HG02973 (cell line): ENCODE results near the gene TMTC1.

Experiments used
- ATAC-seq: cut with Tn5 transposase; IDR thresholded peaks from one replicate; pipeline ENCODE4 v1.9.1; 2021; ENCODE audit warnings: moderate library complexity; ENCODE audit not compliant: unreplicated experiment

Gene TMTC1

GRCh38 chr12:29492891-29493290 lies 290.9 kb downstream of the TMTC1 start:
- no peak for ATAC-seq

DNA sequence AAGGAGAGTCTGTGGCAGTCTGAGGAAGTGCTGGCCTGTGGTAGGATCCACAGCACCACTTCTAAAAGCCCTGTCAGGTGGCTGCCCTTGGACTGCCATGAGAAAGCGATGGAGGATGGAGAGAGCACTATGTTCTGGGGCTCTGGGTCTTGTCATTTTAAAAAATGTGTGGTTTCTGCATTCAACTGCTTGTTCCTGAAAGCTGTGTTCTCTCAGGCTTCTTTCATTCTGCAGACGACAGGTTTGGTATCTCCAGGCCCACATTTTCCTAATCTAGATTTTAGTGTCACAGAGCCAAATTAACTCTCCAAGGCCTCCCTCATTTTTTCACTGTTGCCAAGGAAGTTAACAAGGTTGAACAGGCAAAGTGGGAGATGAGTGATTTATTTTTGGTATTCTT lies 296.8 kb downstream of the TMTC1 start:
- no peak for ATAC-seq

- no peak for ATAC-seq
These were observed 320.5 kb downstream of the TMTC1 start for GRCh38 chr12:29463198-29463597.

GRCh38 chr12:29460082-29460481 lies 323.7 kb downstream of the TMTC1 start:
- ATAC-seq: no peak

- no peak for ATAC-seq
These were observed 328.7 kb downstream of the TMTC1 start for GRCh38 chr12:29455087-29455486.

DNA sequence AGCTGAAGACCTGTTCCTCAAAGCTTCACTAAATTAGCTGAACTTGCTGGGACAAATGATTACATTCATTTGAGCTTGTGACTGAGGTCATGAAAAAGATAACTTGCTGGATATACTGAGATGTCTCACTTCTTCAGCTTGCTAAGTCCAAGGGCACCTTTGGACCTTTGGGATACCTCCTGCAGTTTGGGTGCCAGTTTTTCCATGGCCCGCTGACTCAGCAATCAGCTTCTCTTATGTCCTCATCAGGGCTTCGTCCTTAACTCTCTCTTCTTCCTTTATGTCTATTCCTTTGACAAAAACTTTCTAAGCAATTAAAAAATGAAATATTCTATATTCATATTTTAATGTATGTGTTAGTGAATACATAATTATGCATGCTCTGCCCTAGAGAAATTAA lies 331.9 kb downstream of the TMTC1 start:
- ATAC-seq: no peak
